GM23338 (cell line): ENCODE data around the gene SIK2. TPM values are rescaled to one million over a fixed set of nuclear protein-coding genes. Genes with fewer than 3 reads are reported as not detected.
A peak's percentile ranks its signal among the peaks of the same experiment; 100 is the strongest.

ENCODE experiments used
- ATAC-seq: fragments of 200-7000 bp; cut with Tn5 transposase; 3 replicates; pipeline ENCODE4 v1.9.1; 2020
- DNase-seq: peaks from one replicate; pipeline ENCODE4 v3.0.0-alpha.2; 2015; ENCODE audit warnings: low spot score
- H2AFZ ChIP-seq: fragments of 200-600 bp; sonication (generic); 2 replicates; pipeline ENCODE4 v1.8.0; 2016; ENCODE audit warnings: antibody characterized with exemption, mild to moderate bottlenecking, moderate library complexity
- H3F3A ChIP-seq: fragments of 200-600 bp; sonication (generic); replicated peaks from 2 replicates; pipeline ENCODE4 v1.8.0; 2017; ENCODE audit warnings: antibody characterized with exemption, mixed run types, low read depth
- H3K27ac ChIP-seq: fragments of 200-600 bp; sonication (generic); 2 replicates; pipeline ENCODE4 v1.6.1; 2016; ENCODE audit warnings: low read depth
- H3K27me3 ChIP-seq: fragments of 200-600 bp; sonication (generic); 2 replicates; pipeline ENCODE4 v1.8.0; 2016; ENCODE audit warnings: mild to moderate bottlenecking, mixed run types, moderate library complexity; ENCODE audit not compliant: insufficient read depth
- H3K36me3 ChIP-seq: fragments of 200-600 bp; sonication (generic); 2 replicates; pipeline ENCODE4 v1.8.0; 2016; ENCODE audit warnings: mild to moderate bottlenecking; ENCODE audit not compliant: insufficient read depth
- H3K4me1 ChIP-seq: fragments of 200-600 bp; sonication (generic); 2 replicates; pipeline ENCODE4 v1.8.0; 2016; ENCODE audit warnings: mild to moderate bottlenecking, moderate library complexity; ENCODE audit not compliant: insufficient read depth
- H3K4me2 ChIP-seq: fragments of 200-600 bp; sonication (generic); 2 replicates; pipeline ENCODE4 v1.7.1; 2017; ENCODE audit warnings: mixed run types
- H3K4me3 ChIP-seq: fragments of 200-600 bp; sonication (generic); 2 replicates; pipeline ENCODE4 v1.6.1; 2016; ENCODE audit warnings: mixed run types
- H3K79me2 ChIP-seq: fragments of 200-600 bp; sonication (generic); replicated peaks from 2 replicates; pipeline ENCODE4 v1.8.0; 2017; ENCODE audit warnings: mild to moderate bottlenecking; ENCODE audit not compliant: insufficient read depth
- H3K9me2 ChIP-seq: fragments of 200-600 bp; sonication (generic); 2 replicates; pipeline ENCODE4 v1.8.0; 2017; ENCODE audit not compliant: insufficient read depth
- H4K20me1 ChIP-seq: fragments of 200-600 bp; sonication (generic); replicated peaks from 2 replicates; pipeline ENCODE4 v1.8.0; 2017; ENCODE audit warnings: mild to moderate bottlenecking; ENCODE audit not compliant: insufficient read depth
- H3K27ac Mint-ChIP-seq: 2 replicates; pipeline ENCODE4 v1.8.0; 2020; ENCODE audit warnings: inconsistent platforms, mild to moderate bottlenecking, moderate library complexity, mixed read lengths
- H3K27me3 Mint-ChIP-seq: 3 replicates; pipeline ENCODE4 v1.8.0; 2022; ENCODE audit warnings: low read depth, mild to moderate bottlenecking, moderate library complexity, mixed read lengths, inconsistent platforms; ENCODE audit not compliant: insufficient read depth, poor library complexity
- H3K36me3 Mint-ChIP-seq: 3 replicates; pipeline ENCODE4 v1.8.0; 2021; ENCODE audit warnings: low read depth, mild to moderate bottlenecking, inconsistent platforms, moderate library complexity, mixed read lengths
- H3K4me1 Mint-ChIP-seq: 3 replicates; pipeline ENCODE4 v1.8.0; 2020; ENCODE audit warnings: mild to moderate bottlenecking, inconsistent platforms, mixed read lengths
- H3K4me3 Mint-ChIP-seq: 3 replicates; pipeline ENCODE4 v1.8.0; 2021; ENCODE audit warnings: moderate library complexity, mild to moderate bottlenecking, inconsistent platforms, mixed read lengths
- H3K9me3 Mint-ChIP-seq: 3 replicates; pipeline ENCODE4 v1.8.0; 2020; ENCODE audit warnings: moderate library complexity, mild to moderate bottlenecking, inconsistent platforms, mixed read lengths
- EZH2 ChIP-seq: fragments of 200-600 bp; sonication (generic); IDR thresholded peaks from one replicate; pipeline ENCODE4 v1.8.0; 2017; ENCODE audit warnings: antibody characterized with exemption, mild to moderate bottlenecking, low read depth; ENCODE audit not compliant: unreplicated experiment
- JUNB ChIP-seq: IDR thresholded peaks from one replicate; pipeline ENCODE4 v1.6.1; 2016; ENCODE audit warnings: antibody characterized with exemption; ENCODE audit not compliant: unreplicated experiment
- POLR2AphosphoS5 ChIP-seq: IDR thresholded peaks from 2 replicates; pipeline ENCODE4 v1.6.1; 2016; ENCODE audit warnings: antibody characterized with exemption, low read depth
- ZNF114 ChIP-seq: fragments of 250-450 bp; sonication (Bioruptor Pico); IDR thresholded peaks from 2 replicates; pipeline ENCODE4 v1.5.0; 2020; ENCODE audit warnings: mild to moderate bottlenecking, moderate library complexity
- ZNF331 ChIP-seq: fragments of 250-450 bp; sonication (Bioruptor Pico); IDR thresholded peaks from 2 replicates; pipeline ENCODE4 v1.5.0; 2020; ENCODE audit warnings: low read depth, mild to moderate bottlenecking, moderate library complexity
- ZNF462 ChIP-seq: fragments of 250-450 bp; sonication (Bioruptor Pico); IDR thresholded peaks from 2 replicates; pipeline ENCODE4 v1.5.0; 2020; ENCODE audit warnings: mild to moderate bottlenecking, moderate library complexity
- polyA plus RNA-seq: library from polyadenylated mRNA; unstranded; fragments of >200 nt; fragmentation: Nextera tagmentation; extraction: Ambion mirVana; gene quantifications from 2 replicates; pipeline ENCODE4 v1.2.1, GENCODE V29; 2016
- total RNA-seq: library from RNA; depleted of rRNA; stranded (reverse); fragments of >200 nt; shearing (Covaris generic); gene quantifications from 2 replicates; pipeline ENCODE4 v1.2.3, GENCODE V29; 2014
- TF ChIP-seq, protein P1 (sequence below): IDR thresholded peaks from 2 replicates; pipeline ENCODE4 v1.6.1; 2016; ENCODE audit warnings: antibody characterized with exemption

Gene SIK2
- total and polyA plus RNA-seq, 2 experiments from 2014 or later: 2.3 to 6.7 TPM

DNA sequence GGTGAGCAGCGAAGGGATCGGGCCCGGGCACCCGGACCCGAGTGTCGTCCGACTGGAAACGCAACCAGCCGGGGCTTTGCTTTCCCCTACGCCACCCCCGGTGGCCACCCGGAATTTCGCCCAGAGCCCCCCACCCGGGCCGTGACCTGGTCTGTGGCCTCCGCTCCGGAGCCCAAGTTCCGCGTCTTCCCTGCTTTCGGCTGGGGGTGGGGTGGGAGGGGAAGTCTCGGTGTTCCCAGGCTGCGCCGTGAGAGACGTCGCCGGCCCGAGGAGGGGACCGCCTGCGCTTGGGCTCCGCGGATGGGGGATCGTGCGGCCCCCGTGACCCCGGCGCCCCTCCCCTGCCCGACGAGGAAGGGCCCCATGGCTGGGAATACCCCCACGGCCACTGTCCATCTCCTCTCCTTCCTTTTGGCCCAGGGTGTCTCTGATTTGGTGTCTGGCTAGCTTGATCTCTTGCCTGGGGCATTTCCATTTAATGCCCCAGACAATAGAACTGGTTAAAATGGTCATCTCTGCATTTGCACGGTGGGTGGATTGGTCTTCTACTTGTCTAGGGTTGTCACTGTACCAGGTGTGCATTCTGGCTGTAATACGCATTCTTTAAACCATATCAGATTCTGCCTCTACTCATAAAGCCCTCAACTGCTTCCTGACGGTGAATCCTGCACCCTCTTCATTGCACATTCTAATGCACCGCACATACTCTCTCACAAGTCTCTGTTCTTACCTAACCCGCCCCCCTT is 789 bp downstream of the SIK2 start (continued):
- TF ChIP-seq POLR2AphosphoS5: no peak
- TF ChIP-seq ZNF114 (CRISPR knock-in tag): no peak
- no peak for TF ChIP-seq JUNB
- TF ChIP-seq EZH2: no peak
- TF ChIP-seq ZNF462 (CRISPR knock-in tag): no peak
- TF ChIP-seq ZNF331 (CRISPR knock-in tag): no peak

- Mint-ChIP-seq H3K36me3 (no peaks in the 10 kb centered on the region), H3K4me3 (peak overlapping the region; percentile 86), H3K27me3 (peaks cover 20% of the 10 kb centered on the region), H3K9me3 (no peaks in the 10 kb centered on the region), H3K27ac (no peak overlapping the region), H3K4me1 (peaks cover 23% of the 10 kb centered on the region)
- Histone ChIP-seq H3F3A (no peaks in the 10 kb centered on the region), H3K27me3 (peaks cover 28% of the 10 kb centered on the region), H3K9me2 (no peaks in the 10 kb centered on the region), H2AFZ (no peak overlapping the region), H3K4me3 (peak overlapping the region; percentile 73), H3K4me1 (peaks cover 22% of the 10 kb centered on the region), H3K4me2 (peak overlapping the region; percentile 86), H4K20me1 (peaks cover 19% of the 10 kb centered on the region), H3K27ac (no peak overlapping the region), H3K36me3 (no peaks in the 10 kb centered on the region), H3K79me2 (peaks cover 41% of the 10 kb centered on the region)
- ATAC-seq (no peak), DNase-seq (peak; percentile 36)
- TF ChIP-seq ZNF114 (CRISPR knock-in tag) (no peak), ZNF462 (CRISPR knock-in tag) (no peak), POLR2AphosphoS5 (no peak), ZNF331 (CRISPR knock-in tag) (no peak)
- TF ChIP-seq, protein P1, sequence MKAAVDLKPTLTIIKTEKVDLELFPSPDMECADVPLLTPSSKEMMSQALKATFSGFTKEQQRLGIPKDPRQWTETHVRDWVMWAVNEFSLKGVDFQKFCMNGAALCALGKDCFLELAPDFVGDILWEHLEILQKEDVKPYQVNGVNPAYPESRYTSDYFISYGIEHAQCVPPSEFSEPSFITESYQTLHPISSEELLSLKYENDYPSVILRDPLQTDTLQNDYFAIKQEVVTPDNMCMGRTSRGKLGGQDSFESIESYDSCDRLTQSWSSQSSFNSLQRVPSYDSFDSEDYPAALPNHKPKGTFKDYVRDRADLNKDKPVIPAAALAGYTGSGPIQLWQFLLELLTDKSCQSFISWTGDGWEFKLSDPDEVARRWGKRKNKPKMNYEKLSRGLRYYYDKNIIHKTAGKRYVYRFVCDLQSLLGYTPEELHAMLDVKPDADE: no peak
Measured at GRCh38 chr11:111603611-111604130, 1.4 kb downstream of the SIK2 start.
